Endothelial cell of umbilical vein (primary cell): ENCODE measurements around the gene LGALSL. TPM values are rescaled to one million over a fixed set of nuclear protein-coding genes. Genes with fewer than 3 reads are reported as not detected.

Source experiments
- BruUV-seq: library from RNA; stranded (reverse); fragments of 400-500 nt; replicated peaks from 2 replicates; lab custom pipeline; 2021; lab: Mats Ljungman, UMichigan
- CTCF ChIA-PET: fragments of 300-600, 350-600 bp; sonication (Branson Sonifier 250); formaldehyde crosslinking; loops from one replicate; lab custom pipeline; 2021; ENCODE audit warnings: antibody characterized with exemption, inconsistent platforms; lab: Charles Lee
- POLR2A ChIA-PET: fragments of 300-600, 350-600 bp; sonication (Branson Sonifier 250); formaldehyde crosslinking; loops from one replicate; lab custom pipeline; 2021; ENCODE audit warnings: antibody characterized with exemption, inconsistent platforms; lab: Charles Lee
- DNase-seq: peaks from one replicate; pipeline ENCODE4 v3.0.0-alpha.2; 2011; ENCODE audit warnings: low read depth, low spot score
- FAIRE-seq: peaks from 2 replicates; lab custom pipeline; 2011; peaks lifted over from hg19 to GRCh38; lab: Jason Lieb, UNC
- H2AFZ ChIP-seq: 2 replicates; pipeline ENCODE4 v1.6.0; 2012; ENCODE audit warnings: low read depth, low read length, control low read depth, inconsistent platforms
- H3K27ac ChIP-seq: 2 replicates; pipeline ENCODE4 v1.5.1; 2011; ENCODE audit warnings: low read depth, mild to moderate bottlenecking, control low read depth, low read length, moderate library complexity; ENCODE audit not compliant: insufficient read depth
- H3K27me3 ChIP-seq, 2 experiments: 2 replicates each; pipeline versions ENCODE4 v1.6.0 to v1.6.1; 2011; ENCODE audit warnings: low read length in 2 of 2, mixed read lengths in 1 of 2; ENCODE audit not compliant: control insufficient read depth in 2 of 2, insufficient read depth in 2 of 2
- H3K36me3 ChIP-seq, 2 experiments: 2 replicates in 1 of 2; 3 replicates in 1 of 2; pipeline ENCODE4 v1.5.1; 2011; ENCODE audit warnings: low read length in 2 of 2, mild to moderate bottlenecking in 1 of 2, moderate library complexity in 1 of 2; ENCODE audit not compliant: control insufficient read depth in 2 of 2, insufficient read depth in 2 of 2; ENCODE audit errors: extremely low read depth in 1 of 2
- H3K4me1 ChIP-seq: 3 replicates; pipeline ENCODE4 v1.5.1; 2011; ENCODE audit warnings: mild to moderate bottlenecking, low read length; ENCODE audit not compliant: control insufficient read depth, insufficient read depth; ENCODE audit errors: extremely low read depth
- H3K4me2 ChIP-seq: 2 replicates; pipeline ENCODE4 v1.6.1; 2011; ENCODE audit warnings: low read length, control low read depth, mixed read lengths; ENCODE audit not compliant: insufficient read depth
- H3K4me3 ChIP-seq, 3 experiments: fragments of 200-600 bp in 1 of 3; sonication (generic), shearing (Covaris generic) in 1 of 3; replicated peaks in 1 of 3; 2 replicates each; pipeline ENCODE4 v1.5.1; 2011 to 2016; ENCODE audit warnings: control low read depth in 3 of 3, low read length in 3 of 3, mild to moderate bottlenecking in 2 of 3, inconsistent platforms in 1 of 3, low read depth in 1 of 3, moderate library complexity in 1 of 3; ENCODE audit not compliant: insufficient read depth in 1 of 3
- H3K79me2 ChIP-seq: 2 replicates; pipeline ENCODE4 v1.6.0; 2012; ENCODE audit warnings: low read length, inconsistent platforms; ENCODE audit not compliant: control insufficient read depth, insufficient read depth
- H3K9ac ChIP-seq: replicated peaks from 2 replicates; pipeline ENCODE3; 2011; ENCODE audit warnings: low read length, control low read depth; ENCODE audit not compliant: insufficient read depth; ENCODE audit errors: extremely low read depth
- H3K9me1 ChIP-seq: replicated peaks from 3 replicates; pipeline ENCODE4 v1.6.0; 2011; ENCODE audit warnings: mild to moderate bottlenecking, low read length; ENCODE audit not compliant: control insufficient read depth, insufficient read depth; ENCODE audit errors: extremely low read depth
- H3K9me3 ChIP-seq: replicated peaks from 2 replicates; pipeline ENCODE4 v1.5.1; 2012; ENCODE audit warnings: low read length, inconsistent platforms; ENCODE audit not compliant: control insufficient read depth, insufficient read depth
- H4K20me1 ChIP-seq: replicated peaks from 2 replicates; pipeline ENCODE3; 2011; ENCODE audit warnings: mild to moderate bottlenecking, low read length; ENCODE audit not compliant: control insufficient read depth, insufficient read depth; ENCODE audit errors: extremely low read depth
- EZH2 ChIP-seq: IDR thresholded peaks from 2 replicates; pipeline ENCODE4 v1.6.1; 2012; ENCODE audit warnings: borderline replicate concordance, low read depth, mild to moderate bottlenecking, moderate library complexity, low read length, inconsistent platforms; ENCODE audit not compliant: severe bottlenecking
- FOS ChIP-seq: IDR thresholded peaks from 2 replicates; pipeline ENCODE4 v1.6.1; 2011; ENCODE audit warnings: mild to moderate bottlenecking, low read length, moderate library complexity, borderline replicate concordance; ENCODE audit not compliant: insufficient read depth
- GATA2 ChIP-seq: IDR thresholded peaks from 2 replicates; pipeline ENCODE4 v1.7.0; 2011; ENCODE audit warnings: low read depth, mild to moderate bottlenecking, moderate library complexity, mixed read lengths, low read length; ENCODE audit not compliant: insufficient read length, insufficient read depth
- JUN ChIP-seq: IDR thresholded peaks from 2 replicates; pipeline ENCODE4 v1.6.1; 2011; ENCODE audit warnings: borderline replicate concordance, low read depth; ENCODE audit not compliant: insufficient read length, insufficient read depth
- MYC ChIP-seq: IDR thresholded peaks from one replicate; pipeline ENCODE4 v1.6.1; 2011; ENCODE audit warnings: mild to moderate bottlenecking, low read depth, low read length
- POLR2A ChIP-seq: IDR thresholded peaks from 2 replicates; pipeline ENCODE4 v1.6.1; 2012; ENCODE audit warnings: low read depth, mild to moderate bottlenecking, control low read depth, low read length
- POLR2AphosphoS5 ChIP-seq: IDR thresholded peaks from 2 replicates; pipeline ENCODE4 v1.6.1; 2012; ENCODE audit warnings: low read depth, mild to moderate bottlenecking, control low read depth, low read length, moderate library complexity; ENCODE audit not compliant: insufficient read depth
- dilution Hi-C: fragments of 300-500 bp; cut with MboI; formaldehyde crosslinking; loops from one replicate; pipeline ENCODE4 v1.15.0; 2019; ENCODE audit warnings: low sequenced_read_pairs; ENCODE audit not compliant: extremely low pct_ligation_motif_present
- intact Hi-C: fragments of 100-400 bp; cut with micrococcal nuclease; formaldehyde crosslinking; loops from one replicate; pipeline ENCODE4 v1.10.0; 2022
- polyA plus RNA-seq, 4 experiments: library from polyadenylated mRNA; depleted of rRNA in 3 of 4; stranded (reverse) in 3 of 4; unstranded in 1 of 4; fragments of >200 nt; gene quantifications; 2 replicates each; pipeline versions ENCODE4 v1.2.1 to v1.2.3, GENCODE V29; 2011 to 2012; ENCODE audit warnings: missing spikeins in 1 of 4
- total RNA-seq: library from RNA; stranded (reverse); gene quantifications from 2 replicates; pipeline ENCODE4 v1.2.3, GENCODE V29; 2021
- TF ChIP-seq, protein P1 (sequence below): IDR thresholded peaks from 2 replicates; pipeline ENCODE4 v1.6.1; 2011; ENCODE audit not compliant: insufficient read depth, insufficient read length
- TF ChIP-seq, protein P2 (sequence below), 2 donors: IDR thresholded peaks; 1 replicate in 1 of 2; 2 replicates in 1 of 2; pipeline ENCODE4 v1.5.1; 2011; ENCODE audit warnings: low read length in 2 of 2, mild to moderate bottlenecking in 2 of 2, moderate library complexity in 2 of 2, control low read depth in 1 of 2, inconsistent platforms in 1 of 2, low read depth in 1 of 2; ENCODE audit not compliant: insufficient read depth in 1 of 2; ENCODE audit errors: extremely low read depth in 1 of 2

Gene LGALSL
- total and polyA plus RNA-seq, 2 donors (not counting 3 experiments of a cell fraction or from before 2014, with no cell fraction given): 2.3 to 2.6 TPM

DNA sequence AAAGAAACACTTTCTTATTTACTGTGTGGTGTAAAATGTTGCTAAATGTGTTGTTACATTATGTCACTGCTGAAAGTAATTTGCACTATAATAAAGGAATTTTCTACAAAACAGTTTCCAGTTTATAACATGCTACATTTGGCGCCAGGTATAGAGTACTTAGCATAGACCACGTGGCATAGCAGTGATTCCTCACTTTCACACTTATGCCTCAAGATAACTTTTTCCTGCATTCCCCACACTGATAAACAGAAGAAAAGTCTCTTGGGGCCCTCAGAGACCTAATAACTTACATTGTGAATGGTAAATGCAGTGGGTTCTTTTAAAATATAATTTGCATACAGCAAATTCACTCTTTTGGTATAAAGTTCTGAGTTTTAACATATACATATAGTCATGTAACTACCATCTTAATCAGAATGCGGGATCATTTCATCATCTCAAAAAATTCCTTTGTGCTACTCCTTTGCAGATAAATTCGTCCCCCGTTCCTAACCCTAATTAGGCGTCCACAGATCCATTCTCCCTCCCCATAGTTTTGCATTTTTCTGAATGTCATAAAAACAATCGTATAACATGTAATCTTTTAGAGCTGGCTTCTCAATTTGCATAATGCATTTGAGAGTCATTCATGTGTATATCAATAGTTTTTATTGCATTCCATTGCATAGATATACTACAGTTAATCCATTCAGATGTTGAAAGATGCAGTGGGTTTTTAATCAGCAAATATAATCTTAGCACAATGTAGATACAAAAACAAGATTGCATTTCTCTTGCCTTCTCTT is 7.5 kb downstream of the LGALSL start:
- H3K4me3 ChIP-seq: no peak overlapping the region
- H3K9me3 ChIP-seq: no peaks in the 10 kb centered on the region
- H3K9ac ChIP-seq: no peak overlapping the region
- no peak for FAIRE-seq
- H3K27me3 ChIP-seq: no peaks in the 10 kb centered on the region
- BruUV-seq: no TSS peak
- POLR2A ChIA-PET: no interaction called here
- H4K20me1 ChIP-seq: no peaks in the 10 kb centered on the region
- intact Hi-C loops (no loop called here), dilution Hi-C loops (no loop called here)
- no peak for DNase-seq
- H3K36me3 ChIP-seq: no peaks in the 10 kb centered on the region
- CTCF ChIA-PET: interaction anchor here (0.6 to 1.3 kb wide), 3 partner anchors 18 to 130 kb away, joined by 3 to 6 read pairs (median 3); no protein-coding TSS in a partner anchor
- H2AFZ ChIP-seq: no peak overlapping the region
- H3K4me2 ChIP-seq: no peak overlapping the region
- no peaks in the 10 kb centered on the region for H3K4me1 ChIP-seq
- no peak overlapping the region for H3K27ac ChIP-seq
- no peaks in the 10 kb centered on the region for H3K79me2 ChIP-seq
- H3K9me1 ChIP-seq: no peaks in the 10 kb centered on the region
- TF ChIP-seq EZH2 (no peak), FOS (no peak), POLR2A (no peak), JUN (no peak), POLR2AphosphoS5 (no peak), GATA2 (no peak), MYC (no peak)
- TF ChIP-seq, protein P1, sequence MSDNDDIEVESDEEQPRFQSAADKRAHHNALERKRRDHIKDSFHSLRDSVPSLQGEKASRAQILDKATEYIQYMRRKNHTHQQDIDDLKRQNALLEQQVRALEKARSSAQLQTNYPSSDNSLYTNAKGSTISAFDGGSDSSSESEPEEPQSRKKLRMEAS: no peak
- TF ChIP-seq, protein P2, sequence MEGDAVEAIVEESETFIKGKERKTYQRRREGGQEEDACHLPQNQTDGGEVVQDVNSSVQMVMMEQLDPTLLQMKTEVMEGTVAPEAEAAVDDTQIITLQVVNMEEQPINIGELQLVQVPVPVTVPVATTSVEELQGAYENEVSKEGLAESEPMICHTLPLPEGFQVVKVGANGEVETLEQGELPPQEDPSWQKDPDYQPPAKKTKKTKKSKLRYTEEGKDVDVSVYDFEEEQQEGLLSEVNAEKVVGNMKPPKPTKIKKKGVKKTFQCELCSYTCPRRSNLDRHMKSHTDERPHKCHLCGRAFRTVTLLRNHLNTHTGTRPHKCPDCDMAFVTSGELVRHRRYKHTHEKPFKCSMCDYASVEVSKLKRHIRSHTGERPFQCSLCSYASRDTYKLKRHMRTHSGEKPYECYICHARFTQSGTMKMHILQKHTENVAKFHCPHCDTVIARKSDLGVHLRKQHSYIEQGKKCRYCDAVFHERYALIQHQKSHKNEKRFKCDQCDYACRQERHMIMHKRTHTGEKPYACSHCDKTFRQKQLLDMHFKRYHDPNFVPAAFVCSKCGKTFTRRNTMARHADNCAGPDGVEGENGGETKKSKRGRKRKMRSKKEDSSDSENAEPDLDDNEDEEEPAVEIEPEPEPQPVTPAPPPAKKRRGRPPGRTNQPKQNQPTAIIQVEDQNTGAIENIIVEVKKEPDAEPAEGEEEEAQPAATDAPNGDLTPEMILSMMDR (IDR thresholded peaks at IDR 0.05; ENCODE audit: extremely low read depth in 1 of 2, insufficient read depth in 1 of 2, low read depth in 1 of 2, low read length in 2 of 2): no peak
